ENCODE data around the gene GNLY. TPM values are rescaled to one million over a fixed set of nuclear protein-coding genes. Genes with fewer than 3 reads are reported as not detected.

GNLY gene
- total and polyA plus RNA-seq, 2 of the 13 experiments (the other 11 are each of a cell fraction or from before 2014, with no cell fraction given), result not detected

DNA sequence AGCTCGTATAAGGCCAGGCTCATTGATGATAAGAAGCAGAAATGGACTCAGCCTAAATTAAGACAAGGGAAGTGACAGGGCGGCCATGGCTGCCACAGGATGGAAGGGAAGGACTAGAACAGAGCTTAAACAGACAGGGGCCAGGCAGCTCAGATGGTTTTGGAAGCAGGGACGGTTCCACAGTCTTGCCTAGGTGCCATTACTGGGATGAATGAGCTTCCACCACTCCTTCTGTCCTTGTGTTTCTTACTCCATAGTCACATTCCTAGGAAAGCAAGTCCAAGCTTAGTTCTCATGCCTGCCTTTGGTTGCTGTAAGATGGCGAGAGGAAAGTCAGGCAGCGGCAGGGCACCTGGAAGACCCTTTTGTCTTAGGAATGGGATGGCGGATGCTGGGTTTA is 11.9 kb downstream of the GNLY start:
- Histone ChIP-seq H3K27me3 (ENCODE audit: control insufficient read depth in 1 of 2, insufficient read depth in 2 of 2, low read length in 2 of 2) (peaks cover 11 to 29% of the 10 kb centered on the region in 2 experiments; a peak in 4 of 5 replicates), H3K9me3 (ENCODE audit: low read length) (no peaks in the 10 kb centered on the region), H3K9ac (ENCODE audit: insufficient read depth, low read depth, low read length) (no peak overlapping the region), H3K4me3 (replicated peaks in 1 of 3; ENCODE audit: insufficient read depth in 1 of 3, low read depth in 2 of 3, low read length in 3 of 3) (no peak overlapping the region), H3K4me1 (ENCODE audit: insufficient read depth, low read length) (peaks cover 7% of the 10 kb centered on the region), H3K27ac (ENCODE audit: extremely low read length, insufficient read depth, low read length) (no peak overlapping the region), H4K20me1 (ENCODE audit: insufficient read depth, low read length) (no peaks in the 10 kb centered on the region), H2AFZ (ENCODE audit: low read length) (no peak overlapping the region), H3K4me2 (ENCODE audit: low read depth, low read length) (no peak overlapping the region), H3K79me2 (ENCODE audit: insufficient read depth, low read length) (no peaks in the 10 kb centered on the region), H3K36me3 (replicated peaks in 1 of 2; ENCODE audit: control insufficient read depth in 1 of 2, insufficient read depth in 2 of 2, low read length in 2 of 2) (no peaks in the 10 kb centered on the region)
- ATAC-seq (no peak), DNase-seq (ENCODE audit: low spot score) (no peak), FAIRE-seq (no peak)
- ChIA-PET POLR2A (no interaction called here), CTCF (ENCODE audit: low intra/inter-chr PET ratio, low total read pairs) (interaction anchor here (3.9 kb wide), 1 partner anchor 27 kb away, joined by 36 read pairs; no protein-coding TSS in a partner anchor)
- 55% methylated on average over 6 of the region's 6 CpGs for WGBS (ENCODE audit: low lambda C conversion rate)
- intact Hi-C loops (cut with micrococcal nuclease; ENCODE audit: unreplicated experiment), result no loop called here
- in situ Hi-C loops (cut with HindIII; ENCODE audit: extremely low pct_ligation_motif_present, low pct_unique_long_range_greater_than_20kb), result no loop called here
- BruUV-seq (replicated peaks), result no TSS peak
- no peak for TF ChIP-seq ZNF34 (CRISPR knock-in tag; IDR thresholded peaks at IDR 0.05; ENCODE audit: borderline replicate concordance)
- no peak for TF ChIP-seq RORA (CRISPR knock-in tag; IDR thresholded peaks at IDR 0.05)
- no peak for TF ChIP-seq RBAK (CRISPR knock-in tag; IDR thresholded peaks at IDR 0.05)
- TF ChIP-seq ZFP1 (CRISPR knock-in tag; IDR thresholded peaks at IDR 0.05), result no peak
- TF ChIP-seq ATF1 (CRISPR knock-in tag; IDR thresholded peaks at IDR 0.05), result no peak
- TF ChIP-seq ZFP41 (CRISPR knock-in tag; IDR thresholded peaks at IDR 0.05; ENCODE audit: borderline replicate concordance), result no peak
- no peak for TF ChIP-seq BRD4 (CRISPR knock-in tag; IDR thresholded peaks at IDR 0.05)
- TF ChIP-seq E2F2 (CRISPR knock-in tag; IDR thresholded peaks at IDR 0.05; ENCODE audit: borderline replicate concordance), result no peak
- no peak for TF ChIP-seq IRF9 (CRISPR knock-in tag; IDR thresholded peaks at IDR 0.05; ENCODE audit: borderline replicate concordance)
- no peak for TF ChIP-seq SP5 (CRISPR knock-in tag; IDR thresholded peaks at IDR 0.05; ENCODE audit: borderline replicate concordance, low read depth)
- no peak for TF ChIP-seq MIER2 (CRISPR knock-in tag; IDR thresholded peaks at IDR 0.05)
- TF ChIP-seq SIN3A (IDR thresholded peaks at IDR 0.05; ENCODE audit: borderline replicate concordance, low read depth, low read length), result no peak
- no peak for TF ChIP-seq ZNF318 (CRISPR knock-in tag; IDR thresholded peaks at IDR 0.05)
- TF ChIP-seq ZNF615 (CRISPR knock-in tag; IDR thresholded peaks at IDR 0.05; ENCODE audit: borderline replicate concordance), result no peak
